Right ventricle myocardium superior (tissue), 1 donor: ENCODE results near the gene PGGHG. TPM values are rescaled to one million over a fixed set of nuclear protein-coding genes. Genes with fewer than 3 reads are reported as not detected.
A peak's percentile ranks its signal among the peaks of the same experiment; 100 is the strongest.

ENCODE experiments used
- ATAC-seq: fragments of 200-7000 bp; cut with Tn5 transposase; one replicate; pipeline ENCODE4 v1.9.1; 2020; ENCODE audit warnings: mild to moderate bottlenecking; ENCODE audit not compliant: poor library complexity
- DNase-seq: peaks from one replicate; pipeline ENCODE4 v3.0.0-alpha.2; 2020
- intact Hi-C: fragments of 100-400 bp; cut with DNase I; formaldehyde crosslinking; loops from one replicate; pipeline ENCODE4 v1.11.2; 2022
- long read RNA-seq: library from polyadenylated mRNA; unstranded; transcript quantifications from one replicate; pipeline ENCODE4 v2.0.0, GENCODE V29; 2021
- total RNA-seq: library from RNA; stranded (reverse); fragmentation: NEBNext Ultra II Directional; extraction: Animal tissue kit (Norgen Biotek cat#: 25700); gene quantifications from one replicate; pipeline ENCODE4 v1.2.1, GENCODE V29; 2021
- donor health status: DM: no; HTN: yes; CAD: no; lungs with severe emphysema.

Gene PGGHG
- total RNA-seq: 6.1 TPM
- long read RNA-seq, partial matches to known transcripts: 4 of 20 reads
- long read RNA-seq, other reads (novel, unspliced or antisense): 15 of 20 reads

DNA sequence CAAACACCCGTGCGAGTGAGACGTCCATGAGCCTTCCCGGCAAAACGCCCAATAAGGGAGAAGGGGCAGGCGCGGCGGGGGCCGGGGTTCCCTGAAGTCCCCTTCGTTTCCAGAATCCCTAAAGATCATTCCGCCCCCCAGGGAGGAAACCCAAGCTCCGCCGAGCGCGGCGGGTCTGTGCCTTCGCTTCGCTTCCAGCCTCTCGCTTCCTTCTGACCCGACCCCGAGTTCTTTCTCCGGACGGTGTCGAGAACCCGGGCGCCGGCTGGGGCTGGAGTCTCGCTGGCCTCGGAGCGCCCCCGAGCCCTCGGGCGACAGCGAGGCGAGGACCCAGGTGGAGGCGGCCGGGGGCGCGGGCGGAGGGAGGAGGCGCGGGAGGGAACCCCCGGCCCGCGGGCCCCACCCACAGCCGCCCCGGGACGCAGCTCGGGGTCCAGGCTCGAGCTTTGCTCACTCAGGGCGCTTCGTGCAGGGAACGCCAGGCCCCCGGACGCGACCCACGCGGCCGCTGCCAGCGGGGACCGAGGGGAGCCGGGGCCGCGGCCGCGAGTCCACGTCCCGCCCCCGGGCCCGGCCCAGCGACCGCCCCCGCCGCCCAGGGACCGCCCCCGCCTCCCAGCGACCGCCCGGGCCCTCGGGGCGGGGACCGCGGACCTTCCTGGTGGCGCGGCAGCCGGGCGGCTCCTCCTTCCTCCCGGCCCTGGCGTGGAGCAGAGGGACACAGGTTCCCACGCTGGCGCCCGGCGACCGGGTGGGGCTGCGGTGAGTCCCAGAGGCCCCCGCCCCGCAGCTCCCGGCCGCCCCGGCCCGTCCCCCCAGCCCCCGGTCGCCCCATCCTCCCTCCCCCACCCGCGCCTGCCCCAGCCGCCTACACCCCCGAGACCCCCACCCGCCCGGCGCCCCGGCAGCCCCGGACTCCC, at the start of gene PGGHG:
Gene PGGHG, plus strand, starts transcription at position 649 of the 920 bp plus-strand sequence. CDS start 691 bp downstream, outside the sequence.
- intact Hi-C loops: no loop called here
- ATAC-seq: peak; percentile 90
- DNase-seq: peak; percentile 90

DNA sequence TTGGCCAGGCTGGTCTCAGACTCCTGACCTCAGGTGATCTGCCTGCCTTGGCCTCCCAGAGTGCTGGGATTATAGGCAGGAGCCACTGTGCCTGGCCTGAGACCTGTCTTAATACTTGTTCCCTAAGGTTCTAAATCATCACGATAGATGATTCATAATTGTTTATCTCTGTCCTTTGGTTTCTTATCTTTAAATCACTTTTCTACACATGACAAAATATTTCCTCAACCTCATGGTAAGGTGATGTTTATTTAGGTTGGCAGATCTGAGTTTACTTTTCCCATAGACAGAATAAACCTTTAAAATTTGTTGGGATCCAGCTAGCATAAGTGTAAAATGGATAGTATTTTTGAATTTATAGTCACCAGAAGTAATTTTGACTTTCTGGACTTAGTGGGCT, 48.6 kb upstream of the PGGHG start:
- ATAC-seq (no peak), DNase-seq (no peak)
- intact Hi-C loops: no loop called here

- no peak for DNase-seq
- peak; percentile 69 for ATAC-seq
- intact Hi-C loops: no loop called here
Measured at GRCh38 chr11:241634-242033, 47.3 kb upstream of the PGGHG start.

DNA sequence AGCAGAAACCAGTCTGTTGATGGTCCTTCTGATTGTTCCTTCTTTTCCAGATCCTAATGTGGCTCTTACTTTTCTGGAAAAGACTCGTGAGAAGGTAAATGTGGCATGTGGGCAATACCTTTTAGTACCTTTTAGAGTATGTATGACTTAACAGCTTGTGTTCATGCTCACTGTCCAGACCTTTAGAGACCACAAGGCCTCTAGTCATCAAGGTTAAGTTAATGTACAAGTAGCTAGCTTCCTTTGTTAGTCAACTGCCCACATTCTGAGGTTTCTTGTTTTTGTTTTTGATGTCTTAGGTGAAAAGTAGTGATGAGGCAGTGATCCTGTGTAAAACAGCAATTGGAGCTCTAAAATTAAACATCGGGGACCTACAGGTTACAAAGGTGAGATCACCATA, 44.5 kb upstream of the PGGHG start:
- DNase-seq (no peak), ATAC-seq (no peak)
- intact Hi-C loops: no loop called here

DNA sequence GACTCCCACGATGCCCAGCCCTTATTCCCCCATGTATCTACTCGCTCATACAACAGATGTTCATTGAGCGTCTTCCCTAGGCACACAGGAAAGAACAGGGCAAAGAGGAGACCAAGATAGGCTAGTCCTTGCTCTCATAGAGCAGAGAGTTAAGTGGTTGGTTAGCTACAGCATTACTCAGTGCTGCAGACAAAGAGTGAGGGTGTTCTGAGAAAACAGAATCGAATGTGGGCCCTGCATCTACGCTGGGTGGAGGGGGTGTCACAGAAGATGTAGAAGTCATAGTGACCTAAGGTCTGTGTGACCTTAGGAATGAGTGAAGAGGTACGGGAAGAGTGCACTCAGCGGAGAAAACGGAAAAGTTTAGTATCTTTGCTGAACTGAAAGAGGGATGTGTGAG, 39.9 kb upstream of the PGGHG start:
- no peak for DNase-seq
- no peak for ATAC-seq
- intact Hi-C loops: no loop called here

DNA sequence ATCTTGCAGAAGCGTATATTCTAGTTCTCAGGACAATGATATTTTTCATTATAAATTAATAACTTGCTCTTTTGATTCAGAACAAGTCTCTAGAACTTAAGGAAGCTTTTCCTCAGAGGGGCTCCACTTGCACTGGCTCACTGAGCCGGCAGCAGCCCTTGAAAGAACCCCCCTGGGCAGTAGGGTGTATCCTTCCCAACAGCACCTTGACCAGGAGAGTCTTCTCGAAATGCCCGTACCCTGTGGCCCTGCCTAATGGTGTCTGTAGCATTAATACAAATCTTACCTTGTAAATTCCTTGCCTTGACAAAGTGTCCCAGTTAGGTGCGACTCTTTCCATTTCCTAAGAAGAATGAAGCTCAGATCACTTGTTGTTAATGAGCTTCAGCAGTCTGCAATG, 38.7 kb upstream of the PGGHG start:
- intact Hi-C loops: no loop called here
- DNase-seq: no peak
- no peak for ATAC-seq

- peak; percentile 79 for ATAC-seq
- intact Hi-C loops: no loop called here
Measured at GRCh38 chr11:250740-251299, 38.1 kb upstream of the PGGHG start.

GRCh38 chr11:251550-251949, 37.4 kb upstream of the PGGHG start:
- intact Hi-C loops: no loop called here
- ATAC-seq (no peak), DNase-seq (no peak)

More at GRCh38 chr11:250740-251299, 38.1 kb upstream of the PGGHG start:
- DNase-seq: peak; percentile 72

GRCh38 chr11:252666-253065, 36.3 kb upstream of the PGGHG start:
- DNase-seq (no peak), ATAC-seq (no peak)

DNA sequence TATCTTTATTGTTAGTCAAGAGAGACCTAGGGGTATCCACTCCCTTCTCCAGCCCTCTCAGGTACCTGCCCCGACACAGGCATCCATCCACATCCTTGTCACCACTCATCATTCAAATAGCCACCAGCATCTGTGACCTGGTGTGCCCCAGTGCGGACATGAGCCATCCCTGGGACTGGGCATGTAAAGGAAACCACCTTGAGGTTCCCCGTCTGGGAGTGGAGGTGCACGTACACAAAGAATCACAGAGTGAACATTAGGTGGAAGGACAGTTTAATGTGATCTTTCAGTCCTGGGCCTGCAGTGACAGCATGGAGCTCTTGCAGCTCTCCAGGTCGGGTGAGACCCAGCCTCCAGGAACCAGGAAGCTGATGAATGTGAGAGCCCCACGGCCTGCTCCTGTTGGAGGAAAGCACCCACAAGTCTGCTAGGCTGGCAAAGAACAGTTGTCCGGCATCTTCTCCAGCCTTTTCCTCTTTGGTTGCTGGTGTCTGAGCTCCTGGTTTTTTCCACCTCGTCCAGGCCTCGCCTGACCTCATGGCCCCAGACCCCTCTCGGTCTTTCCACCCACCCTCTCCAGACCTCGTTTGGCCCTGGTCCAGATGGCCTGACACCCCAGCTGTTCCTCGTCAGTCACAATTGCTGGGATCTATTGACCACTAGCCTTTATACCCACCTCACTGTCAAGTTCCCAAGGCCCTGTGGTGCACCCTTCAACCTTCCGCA, 35.6 kb upstream of the PGGHG start:
- DNase-seq (no peak), ATAC-seq (no peak)
- intact Hi-C loops: no loop called here

More at GRCh38 chr11:252666-253065, 36.3 kb upstream of the PGGHG start:
- intact Hi-C loops: no loop called here

GRCh38 chr11:253886-254270, 35.0 kb upstream of the PGGHG start:
- DNase-seq: no peak
- ATAC-seq: no peak
- intact Hi-C loops: no loop called here

GRCh38 chr11:255176-255575, 33.8 kb upstream of the PGGHG start:
- intact Hi-C loops: no loop called here
- DNase-seq: no peak
- ATAC-seq: no peak

- no peak for DNase-seq
- ATAC-seq: no peak
- intact Hi-C loops: no loop called here
Measured at GRCh38 chr11:255816-256215, 33.1 kb upstream of the PGGHG start.

DNA sequence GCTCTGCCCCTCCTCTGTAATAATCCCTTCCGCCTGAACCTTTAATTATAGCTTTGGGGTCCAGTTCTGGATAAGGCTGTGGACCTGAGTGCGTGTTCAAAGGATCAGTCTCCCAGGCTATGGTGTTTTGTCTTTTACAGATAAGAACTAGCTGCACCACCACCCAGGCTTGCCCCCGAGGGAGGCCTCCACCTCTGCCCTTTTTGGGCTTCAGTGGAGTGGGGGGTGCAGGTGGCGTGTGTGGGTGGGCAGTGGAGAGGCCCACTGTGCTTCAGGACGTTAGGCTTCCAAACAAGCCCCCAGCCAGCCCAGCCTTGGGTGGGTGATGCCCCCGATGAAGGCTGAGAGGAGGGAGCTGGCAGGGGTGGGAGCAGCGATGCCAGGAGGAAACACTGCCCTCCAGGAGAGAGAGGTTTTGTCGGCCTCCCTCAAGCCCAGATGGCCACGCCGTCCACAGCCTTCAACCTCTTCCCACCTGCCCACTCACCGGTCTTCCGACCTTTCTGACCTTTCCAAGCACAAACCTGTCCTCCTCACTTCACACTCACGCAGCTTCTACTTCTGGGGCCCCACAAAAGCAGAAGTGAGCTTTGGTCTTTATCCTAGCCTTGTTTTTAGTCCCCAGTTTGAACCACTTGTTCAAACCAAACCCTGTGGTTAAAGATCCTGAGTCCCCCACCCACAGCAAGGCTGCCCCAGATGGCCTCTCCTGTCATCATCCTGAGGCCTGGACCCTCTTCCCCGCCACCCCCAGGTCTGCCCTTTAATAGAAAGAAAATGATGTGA, 31.8 kb upstream of the PGGHG start:
- intact Hi-C loops: no loop called here
- ATAC-seq (no peak), DNase-seq (no peak)

GRCh38 chr11:257766-258493, 31.0 kb upstream of the PGGHG start:
- ATAC-seq (no peak), DNase-seq (no peak)
- intact Hi-C loops: no loop called here

- intact Hi-C loops: no loop called here
- DNase-seq: no peak
- no peak for ATAC-seq
Measured at GRCh38 chr11:259413-259812, 29.5 kb upstream of the PGGHG start.

GRCh38 chr11:261624-262023, 27.3 kb upstream of the PGGHG start:
- DNase-seq: no peak
- ATAC-seq: no peak
- intact Hi-C loops: no loop called here
